Adipose tissue (tissue), 3 donors: ENCODE data around the gene ITPR1. TPM values are rescaled to one million over a fixed set of nuclear protein-coding genes. Genes with fewer than 3 reads are reported as not detected.

Source experiments
- H3K27ac ChIP-seq: one replicate; pipeline ENCODE4 v1.5.1; 2013; ENCODE audit warnings: low read depth, low read length
- WGBS, 3 donors: extraction: QIAGEN DNeasy Blood & Tissue Kit; methylation state at CpG; one replicate each; pipeline ENCODE4 v1.1.7; 2013; 5-methylcytosine and 5-hydroxymethylcytosine counted together
- polyA plus RNA-seq, 3 donors: library from polyadenylated mRNA; stranded (reverse); fragments of 200-250 nt; gene quantifications; one replicate each; pipeline ENCODE4 v1.2.3, GENCODE V29; 2013
- donor health status: healthy with polysubstance abuse.
- donor health status: Bipolar disorder and iron deficiency.
- donor health status: healthy.

Gene ITPR1
- polyA plus RNA-seq, 3 donors, result 3.5 to 14.2 (median 9.7) TPM

GRCh38 chr3:4641863-4642563, 148.9 kb downstream of the ITPR1 start:
- WGBS, 3 donors, result 89 to 92% (median 90%) methylated on average over 9 of the region's 9 CpGs
- no peak overlapping the region for H3K27ac ChIP-seq

DNA sequence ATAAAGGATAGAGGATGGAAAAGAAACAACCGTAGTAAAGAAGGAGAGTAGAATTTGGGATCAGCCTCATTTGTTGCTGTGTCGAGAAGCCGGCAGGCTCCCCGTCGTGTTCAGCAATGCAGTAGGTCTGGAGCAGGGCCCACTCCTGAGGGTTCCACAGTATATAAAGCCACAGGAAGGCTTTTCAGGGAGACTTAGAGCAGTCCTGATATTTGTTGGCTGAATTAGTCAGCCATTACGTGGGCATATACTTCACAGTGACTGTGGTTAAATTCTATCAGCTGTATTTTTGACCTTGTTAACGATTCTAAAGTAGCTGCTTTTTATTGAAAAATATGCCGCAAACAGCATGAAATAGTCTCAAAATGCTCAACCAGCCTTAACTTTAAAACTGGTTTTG, 149.5 kb downstream of the ITPR1 start:
- 90 to 95% (median 91%) methylated on average over 8 of the region's 8 CpGs for WGBS, 3 donors
- no peak overlapping the region for H3K27ac ChIP-seq

GRCh38 chr3:4643904-4644547, 150.9 kb downstream of the ITPR1 start:
- 79 to 86% (median 84%) methylated on average over 9 of the region's 9 CpGs for WGBS, 3 donors

GRCh38 chr3:4644951-4645350, 151.8 kb downstream of the ITPR1 start:
- H3K27ac ChIP-seq, result no peak overlapping the region
- WGBS, 3 donors, result 88 to 91% (median 88%) methylated on average over 3 of the region's 3 CpGs

More at GRCh38 chr3:4643904-4644547, 150.9 kb downstream of the ITPR1 start:
- no peak overlapping the region for H3K27ac ChIP-seq

DNA sequence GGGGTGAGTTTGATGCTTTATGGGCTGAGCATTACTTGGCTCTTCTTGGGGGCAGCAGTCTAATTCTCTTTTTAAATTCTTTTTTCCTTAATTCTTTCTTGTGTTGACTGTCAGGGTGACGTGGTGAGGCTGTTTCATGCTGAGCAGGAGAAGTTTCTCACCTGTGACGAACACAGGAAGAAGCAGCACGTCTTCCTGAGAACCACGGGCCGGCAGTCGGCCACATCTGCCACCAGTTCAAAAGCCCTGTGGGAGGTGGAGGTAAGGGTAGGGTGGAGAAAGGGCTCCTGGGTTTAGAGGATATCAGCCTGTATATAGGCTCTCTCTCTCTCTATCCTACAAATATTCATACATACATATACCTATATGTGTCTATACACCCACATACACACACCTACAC, 152.3 kb downstream of the ITPR1 start:
- whole genome bisulfite sequencing, 3 donors, result 82 to 88% (median 83%) methylated on average over 6 of the region's 6 CpGs
- no peak overlapping the region for H3K27ac ChIP-seq

GRCh38 chr3:4647411-4647810, 154.3 kb downstream of the ITPR1 start:
- 85 to 98% (median 94%) methylated on average over 2 of the region's 2 CpGs for WGBS, 3 donors
- H3K27ac ChIP-seq, result no peak overlapping the region

DNA sequence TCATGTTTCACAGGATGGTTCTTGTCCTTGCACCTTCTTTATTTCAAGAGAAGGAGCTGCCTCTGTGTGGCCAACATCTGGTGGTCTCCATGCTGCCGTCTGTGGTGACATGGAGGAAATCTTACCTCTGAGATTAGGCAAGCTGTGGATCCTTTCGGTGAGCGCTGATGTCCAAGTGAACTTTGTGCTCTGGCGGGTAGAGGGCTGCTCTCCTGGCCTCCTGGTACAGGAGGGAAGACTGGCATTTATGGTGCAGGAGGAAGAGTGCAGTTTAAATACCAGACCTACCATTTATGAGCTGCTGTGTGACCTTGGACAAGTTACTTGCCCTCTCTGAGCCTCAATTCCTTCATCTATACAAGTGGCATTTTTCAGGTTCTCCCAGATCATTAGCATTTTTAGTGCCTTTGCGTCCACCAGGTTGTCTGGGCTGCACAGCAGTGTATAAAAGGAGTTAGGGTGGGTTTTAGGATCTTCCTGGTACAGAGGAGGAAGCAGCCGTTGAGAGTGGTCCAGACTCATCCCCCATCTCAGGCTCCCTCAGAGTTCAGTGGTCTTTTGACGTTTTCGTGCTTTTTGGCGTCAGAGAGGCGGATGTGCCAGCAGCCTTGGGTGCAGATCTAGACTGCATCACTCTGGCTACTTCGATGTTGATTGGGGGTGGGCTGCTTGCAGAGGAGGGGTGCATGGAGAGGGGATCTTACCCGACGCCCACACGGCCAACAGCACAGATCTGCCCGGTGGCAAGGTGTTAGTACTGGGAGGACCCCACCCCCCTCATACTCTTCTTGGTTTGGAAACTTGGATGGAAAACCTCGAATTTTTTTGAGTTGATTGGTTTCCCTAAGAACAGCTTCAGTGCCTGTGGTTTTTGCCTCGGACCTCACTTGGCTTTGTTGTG, 162.2 kb downstream of the ITPR1 start:
- 50 to 69% (median 66%) methylated on average over 17 of the region's 17 CpGs for WGBS, 3 donors
- no peak overlapping the region for H3K27ac ChIP-seq

DNA sequence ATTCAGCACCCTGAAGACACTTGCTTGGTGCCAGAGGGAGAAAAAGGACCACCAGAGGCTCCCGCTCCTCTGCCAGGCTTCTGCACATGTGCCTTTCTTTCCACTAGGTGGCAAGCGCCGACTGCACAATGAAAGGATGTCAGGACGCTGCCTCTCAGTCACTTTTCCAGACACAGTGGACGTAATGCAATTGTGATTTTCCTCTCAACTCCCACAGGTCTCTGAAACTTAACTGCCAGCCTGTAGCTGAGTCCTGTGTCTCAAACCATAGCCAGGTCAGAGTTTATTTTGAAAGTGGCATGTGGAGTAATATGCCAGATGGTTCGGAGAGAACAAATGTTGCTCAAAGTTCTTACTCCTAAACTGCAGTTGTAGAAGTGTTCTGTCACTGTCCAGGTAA, 162.9 kb downstream of the ITPR1 start:
- WGBS, 3 donors, result 28 to 41% (median 36%) methylated on average over 6 of the region's 6 CpGs

DNA sequence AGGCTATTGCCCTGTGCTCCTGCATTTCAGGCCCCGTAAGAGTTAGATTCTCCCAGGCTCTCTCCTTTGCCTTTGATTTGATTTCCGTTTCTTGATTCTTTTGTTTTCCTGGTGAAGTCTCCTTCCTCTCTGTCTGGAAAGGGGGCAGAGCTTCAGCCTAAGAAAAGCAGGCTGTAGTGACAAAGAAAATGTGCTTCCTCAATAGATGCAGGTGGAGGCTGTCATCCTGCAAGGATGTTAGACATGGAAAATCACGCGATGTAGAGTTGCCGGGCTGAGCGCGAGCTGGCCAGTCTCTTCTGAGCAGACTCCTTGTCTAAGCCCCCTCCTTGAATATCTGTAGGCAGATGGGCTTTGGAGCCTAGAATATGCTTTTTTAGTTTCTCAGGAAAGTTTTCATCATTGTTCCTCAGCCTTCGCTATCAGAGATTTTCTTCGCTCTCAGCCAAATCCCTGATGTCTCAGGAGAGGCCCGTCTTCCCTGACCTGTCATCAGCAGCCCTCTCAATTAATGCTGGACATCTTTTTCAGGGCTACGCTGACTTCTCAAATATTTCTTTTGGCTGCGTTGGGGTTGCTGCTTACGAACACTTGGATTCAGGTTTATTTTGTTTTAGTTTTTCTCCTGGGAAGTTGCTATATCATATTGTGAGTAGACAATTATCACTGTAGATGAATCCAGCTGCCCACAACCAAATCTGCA, 163.6 kb downstream of the ITPR1 start:
- H3K27ac ChIP-seq, result no peak overlapping the region

More for the DNA sequence above, 162.9 kb downstream of the ITPR1 start:
- H3K27ac ChIP-seq, result no peak overlapping the region

DNA sequence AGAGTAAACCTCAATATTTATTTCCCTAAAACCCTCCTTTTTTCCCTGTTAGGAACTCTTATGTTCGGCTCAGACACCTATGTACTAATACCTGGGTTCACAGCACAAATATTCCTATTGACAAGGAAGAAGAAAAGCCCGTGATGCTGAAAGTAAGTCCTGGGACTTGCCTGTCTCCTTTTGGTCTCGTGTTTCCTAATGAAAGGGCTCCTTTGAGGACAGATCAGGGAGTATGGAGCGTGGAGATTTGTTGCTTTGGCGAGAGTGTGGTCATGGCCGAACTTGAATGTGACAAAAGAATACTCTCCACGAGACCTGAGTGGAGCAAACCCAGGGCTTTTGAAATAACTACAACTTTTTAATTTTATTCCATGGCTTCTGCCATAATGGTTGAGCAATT, 167.8 kb downstream of the ITPR1 start:
- no peak overlapping the region for H3K27ac ChIP-seq
- WGBS, 3 donors, result 87 to 89% (median 89%) methylated on average over 7 of the region's 7 CpGs

More for the DNA sequence above, 163.6 kb downstream of the ITPR1 start:
- WGBS, 3 donors, result 72 to 83% (median 78%) methylated on average over 13 of the region's 13 CpGs

DNA sequence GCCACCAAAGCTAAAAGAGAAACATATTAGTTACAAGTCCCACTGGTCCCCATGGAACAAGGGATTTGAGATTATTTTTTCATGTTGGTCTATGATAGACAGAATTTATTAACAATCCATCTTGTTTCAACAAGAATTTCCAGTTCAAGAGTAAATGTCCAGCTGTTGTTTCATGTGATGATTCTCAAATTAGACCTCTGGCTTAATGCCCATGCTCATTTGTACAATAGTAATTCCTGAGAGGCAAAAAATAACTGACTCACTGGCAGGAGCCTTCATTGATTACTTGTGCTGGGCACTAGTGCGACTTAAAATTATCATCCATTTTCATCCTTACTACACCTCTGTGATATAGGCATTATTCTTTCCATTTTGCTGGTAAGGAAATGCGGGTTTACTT, 171.3 kb downstream of the ITPR1 start:
- no peak overlapping the region for H3K27ac ChIP-seq
- WGBS, 3 donors, result 62 to 86% (median 77%) methylated on average over 2 of the region's 2 CpGs

- no peak overlapping the region for H3K27ac ChIP-seq
- WGBS, 3 donors, result 79 to 93% (median 86%) methylated on average over 8 of the region's 8 CpGs
Measured at GRCh38 chr3:4665197-4665596, 172.0 kb downstream of the ITPR1 start.

- H3K27ac ChIP-seq, result no peak overlapping the region
- 91 to 98% (median 93%) methylated on average over 2 of the region's 2 CpGs for WGBS, 3 donors
Measured at GRCh38 chr3:4666071-4666470, 172.9 kb downstream of the ITPR1 start.

GRCh38 chr3:4670352-4670751, 177.2 kb downstream of the ITPR1 start:
- 71 to 84% (median 79%) methylated on average over 5 of the region's 5 CpGs for WGBS, 3 donors
- no peak overlapping the region for H3K27ac ChIP-seq

DNA sequence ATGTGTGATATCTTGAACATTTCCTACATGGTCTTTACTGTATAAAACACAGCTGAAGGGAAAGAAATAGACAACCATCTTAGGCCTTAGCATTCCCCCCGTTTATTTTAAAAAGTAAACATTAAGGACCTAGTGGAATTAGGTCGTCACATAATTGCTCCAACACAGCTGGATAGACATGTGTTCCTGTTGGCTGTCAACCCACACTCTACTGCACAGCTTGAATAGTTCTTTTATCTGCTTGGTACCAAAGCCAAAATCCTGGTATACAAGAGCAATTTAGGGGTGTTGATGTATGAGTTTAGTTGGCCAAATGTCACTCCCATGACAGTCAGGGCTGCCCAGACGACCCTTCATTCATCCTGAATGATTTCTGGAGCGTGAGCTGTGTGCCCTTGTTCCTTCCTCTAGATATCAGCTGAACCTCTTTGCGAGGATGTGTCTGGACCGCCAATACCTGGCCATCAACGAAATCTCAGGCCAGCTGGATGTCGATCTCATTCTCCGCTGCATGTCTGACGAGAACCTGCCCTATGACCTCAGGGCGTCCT, 179.7 kb downstream of the ITPR1 start:
- 81 to 90% (median 86%) methylated on average over 11 of the region's 11 CpGs for WGBS, 3 donors
- no peak overlapping the region for H3K27ac ChIP-seq

DNA sequence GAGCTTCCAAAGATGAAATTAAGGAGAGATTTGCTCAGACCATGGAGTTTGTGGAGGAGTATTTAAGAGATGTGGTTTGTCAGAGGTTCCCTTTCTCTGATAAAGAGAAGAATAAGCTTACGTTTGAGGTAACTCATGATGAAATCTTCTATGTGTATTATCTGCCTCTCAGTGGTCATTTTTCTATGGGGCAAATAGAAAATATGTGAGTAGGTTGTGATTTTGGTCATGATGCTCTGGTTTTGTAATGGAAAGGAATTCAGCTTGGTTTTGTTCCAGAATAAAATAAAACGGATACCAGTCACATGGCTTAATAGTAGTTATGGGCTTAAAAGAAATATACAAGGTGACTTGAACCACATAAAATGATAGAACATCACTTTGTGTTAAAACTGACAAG, 181.1 kb downstream of the ITPR1 start:
- WGBS, 3 donors, result 50 to 80% (median 57%) methylated on average over 2 of the region's 2 CpGs
- H3K27ac ChIP-seq, result no peak overlapping the region

DNA sequence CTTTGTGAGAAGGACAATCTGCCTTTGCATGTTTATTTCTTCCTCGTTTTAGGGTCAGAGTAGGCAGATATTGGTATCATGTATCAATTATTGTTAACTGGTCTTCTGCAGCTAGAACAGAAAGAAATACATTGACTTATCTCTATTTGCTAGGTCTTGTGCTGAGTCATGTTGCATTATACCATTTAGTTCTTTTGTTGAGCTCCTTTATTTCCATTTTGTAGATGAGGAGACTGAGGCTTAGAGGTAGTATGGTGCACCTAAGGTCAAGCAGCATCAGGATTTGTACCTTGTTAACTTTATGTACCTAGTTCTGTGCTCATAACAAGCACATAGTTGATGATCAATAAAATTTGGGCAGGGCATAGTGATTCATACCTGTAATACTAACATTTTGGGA, 182.6 kb downstream of the ITPR1 start:
- no peak overlapping the region for H3K27ac ChIP-seq
- 27 to 89% (median 83%) methylated on average over 1 of the region's 1 CpG for WGBS, 3 donors

GRCh38 chr3:4678320-4678719, 185.2 kb downstream of the ITPR1 start:
- H3K27ac ChIP-seq, result no peak overlapping the region
- WGBS, 3 donors, result 78 to 93% (median 89%) methylated on average over 10 of the region's 10 CpGs
